KOPT-K1 (cell line): ENCODE results near the gene PTGR3.

ENCODE experiments used
- H3K27ac ChIP-seq: fragments of 200-600 bp; sonication (generic); 2 replicates; pipeline ENCODE4 v1.5.1; 2016; ENCODE audit warnings: antibody characterized with exemption, mild to moderate bottlenecking, low read depth, low read length; ENCODE audit not compliant: poor library complexity, severe bottlenecking
- H3K36me3 ChIP-seq: fragments of 200-600 bp; sonication (generic); 2 replicates; pipeline ENCODE4 v1.5.1; 2017; ENCODE audit warnings: antibody characterized with exemption, mild to moderate bottlenecking, low read length, moderate library complexity; ENCODE audit not compliant: insufficient read depth
- H3K9me3 ChIP-seq: fragments of 200-600 bp; sonication (generic); 2 replicates; pipeline ENCODE4 v1.5.1; 2017; ENCODE audit warnings: antibody characterized with exemption, low read length, mild to moderate bottlenecking; ENCODE audit not compliant: insufficient read depth, poor library complexity, severe bottlenecking

Gene PTGR3

DNA sequence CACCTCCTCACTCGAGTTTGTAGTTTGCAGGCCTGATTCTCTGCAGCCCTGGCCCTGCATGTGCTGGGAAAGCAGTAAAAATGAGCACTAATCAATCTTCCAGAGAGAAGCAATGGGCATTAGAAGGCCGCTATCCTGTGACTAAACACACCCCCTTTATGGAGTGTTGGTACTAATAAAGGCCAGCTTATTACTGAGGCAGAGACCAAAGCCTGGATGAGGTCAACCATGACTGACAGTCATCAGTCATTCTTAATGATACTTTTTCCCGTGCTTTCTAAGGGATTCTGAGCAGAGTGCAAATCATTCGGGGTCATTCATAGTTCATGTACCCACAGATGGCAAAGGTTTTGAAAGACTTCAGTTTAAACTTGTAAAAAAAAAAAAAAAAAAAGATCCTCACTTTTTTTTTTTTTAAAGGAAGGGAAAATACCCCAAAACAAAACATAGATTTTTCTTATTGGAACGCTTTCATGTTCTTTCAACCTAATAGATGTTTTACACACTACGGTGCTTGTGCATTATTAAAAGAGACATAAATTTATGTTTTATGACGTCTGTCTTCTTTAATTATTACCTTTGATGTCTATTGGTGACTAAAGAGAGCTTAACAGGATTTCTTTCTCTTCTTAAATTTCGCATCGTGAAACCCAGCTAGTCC is 14.9 kb upstream of the PTGR3 start:
- H3K9me3 ChIP-seq, result no peaks in the 10 kb centered on the region
- no peak overlapping the region for H3K27ac ChIP-seq

DNA sequence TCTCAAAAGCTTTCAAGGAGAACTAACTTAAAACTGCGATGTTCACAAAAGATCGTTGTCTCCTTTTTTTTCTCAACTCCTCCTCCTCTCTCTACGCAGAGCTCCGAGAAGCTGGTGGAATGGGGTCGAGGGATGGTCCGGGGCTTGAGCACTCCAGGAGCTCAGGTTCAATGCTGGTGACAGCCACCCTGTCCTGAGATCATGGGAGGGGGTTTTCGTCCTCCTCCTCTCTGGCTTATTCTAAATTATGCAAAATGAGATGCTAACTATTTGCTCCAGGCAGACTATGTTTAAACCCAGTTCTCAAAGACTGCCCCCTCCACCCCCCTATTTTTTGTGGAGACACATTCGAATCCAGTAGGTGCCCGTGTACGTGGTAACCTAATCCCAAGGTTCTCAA is 13.5 kb upstream of the PTGR3 start:
- H3K36me3 ChIP-seq, result no peaks in the 10 kb centered on the region
- H3K9me3 ChIP-seq, result no peaks in the 10 kb centered on the region
- no peak overlapping the region for H3K27ac ChIP-seq

More for the DNA sequence above, 14.9 kb upstream of the PTGR3 start:
- no peaks in the 10 kb centered on the region for H3K36me3 ChIP-seq

DNA sequence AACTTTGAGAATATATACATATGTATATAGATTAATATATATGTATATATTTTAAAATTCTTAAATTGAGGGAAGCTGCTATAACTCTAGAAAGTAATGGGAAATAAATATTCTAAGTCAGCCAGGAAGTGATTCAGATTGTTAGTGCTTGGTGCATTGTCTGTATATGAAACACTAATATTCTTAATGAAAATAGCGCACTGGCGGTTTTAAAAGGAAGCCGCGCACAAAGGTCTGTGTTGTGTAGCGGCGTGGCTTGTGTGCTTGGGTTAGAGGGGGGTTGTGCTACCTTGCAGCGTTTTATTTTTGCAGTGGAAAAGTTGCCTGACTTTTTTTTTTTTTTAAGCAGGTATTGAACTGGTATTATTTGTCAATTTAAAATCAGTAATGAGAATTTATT is 13.0 kb upstream of the PTGR3 start:
- H3K36me3 ChIP-seq, result no peaks in the 10 kb centered on the region
- H3K9me3 ChIP-seq, result no peaks in the 10 kb centered on the region
- no peak overlapping the region for H3K27ac ChIP-seq

DNA sequence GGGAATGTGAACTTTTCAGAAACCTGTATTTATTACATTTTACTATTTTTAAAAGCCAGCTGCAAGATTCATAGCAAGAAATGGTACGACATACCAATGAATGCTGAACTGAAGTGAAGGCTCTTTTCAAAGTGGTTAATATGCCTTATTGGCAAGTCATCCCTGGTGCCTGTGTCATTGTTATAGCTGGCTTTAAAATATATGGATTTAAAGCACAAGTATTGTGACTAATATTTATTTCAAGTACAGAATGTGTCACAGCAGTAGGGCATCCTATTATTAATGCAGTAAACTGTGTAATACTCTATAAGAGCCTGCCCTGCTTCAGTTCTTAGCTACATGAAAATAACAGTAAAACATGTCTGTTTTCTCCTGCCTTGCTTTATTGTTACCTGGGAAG is 12.5 kb upstream of the PTGR3 start:
- Histone ChIP-seq H3K36me3 (no peaks in the 10 kb centered on the region), H3K9me3 (no peaks in the 10 kb centered on the region), H3K27ac (no peak overlapping the region)

DNA sequence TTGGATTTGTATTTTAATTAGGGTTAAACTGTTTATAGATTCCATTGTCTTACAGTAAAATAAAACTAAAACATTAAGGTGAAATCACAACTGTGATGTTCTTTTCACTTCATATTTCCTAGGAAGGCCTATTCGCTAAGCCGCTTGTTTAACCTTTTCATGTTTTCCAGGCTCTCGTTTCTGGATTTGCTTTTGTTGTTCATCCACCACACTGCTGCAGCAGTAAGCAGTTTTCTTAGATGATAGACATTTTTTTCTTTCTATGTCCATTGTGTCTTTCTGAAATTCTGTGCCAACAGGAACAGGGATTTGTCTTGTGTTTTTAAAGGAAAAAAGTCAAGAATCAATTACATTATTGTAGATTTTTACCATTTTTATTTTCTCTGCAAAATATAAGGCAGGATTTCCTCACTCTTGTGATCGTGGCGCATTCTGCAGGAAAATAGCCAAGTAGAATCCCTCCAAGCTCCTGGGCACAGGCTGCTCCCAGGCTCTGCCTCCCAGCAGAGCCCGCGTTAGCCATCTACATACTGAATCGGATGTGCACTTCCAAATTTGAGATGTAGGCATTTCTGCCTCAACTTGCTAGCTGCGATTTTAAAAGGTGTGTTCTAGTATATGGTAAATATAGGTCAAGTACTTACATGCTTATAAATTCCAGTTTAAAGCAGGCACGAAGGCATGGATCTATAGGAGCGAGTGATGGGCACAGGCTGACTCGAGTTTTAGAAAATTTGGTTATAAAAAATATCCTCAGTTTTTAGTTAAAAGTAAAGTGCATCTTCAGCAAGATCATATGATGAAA is 11.8 kb upstream of the PTGR3 start:
- Histone ChIP-seq H3K27ac (no peak overlapping the region), H3K36me3 (no peaks in the 10 kb centered on the region)

DNA sequence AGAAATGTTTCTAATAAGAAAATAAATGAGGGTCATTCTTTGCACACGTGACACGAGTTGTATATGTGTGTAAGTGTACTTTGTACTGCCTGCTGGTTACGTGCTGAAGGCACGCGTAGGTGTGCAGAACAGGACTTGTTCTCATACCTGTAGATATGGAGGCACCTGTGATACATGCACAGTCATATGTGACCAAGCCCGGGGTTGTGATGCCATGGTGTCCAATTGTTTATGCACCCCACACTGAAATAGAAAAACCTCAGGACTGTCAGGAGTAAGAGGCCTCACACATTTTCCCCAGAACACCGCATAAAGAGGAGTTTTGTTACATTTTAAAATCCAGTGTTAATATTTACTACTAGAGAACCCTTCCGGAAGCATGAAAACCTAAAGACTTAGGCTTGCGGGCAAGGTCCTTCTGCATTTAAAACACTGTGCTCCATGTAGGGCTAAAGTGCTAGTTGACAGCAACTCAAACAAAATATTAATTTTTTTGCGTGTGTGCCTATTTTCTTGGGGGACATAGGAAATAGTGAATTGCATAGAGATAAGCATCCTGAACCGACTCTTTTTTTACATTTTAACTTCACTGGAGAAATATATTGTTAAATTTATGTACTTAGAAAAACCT is 10.9 kb upstream of the PTGR3 start:
- Histone ChIP-seq H3K9me3 (no peaks in the 10 kb centered on the region), H3K27ac (no peak overlapping the region), H3K36me3 (no peaks in the 10 kb centered on the region)

More for the DNA sequence above, 11.8 kb upstream of the PTGR3 start:
- H3K9me3 ChIP-seq, result no peaks in the 10 kb centered on the region

DNA sequence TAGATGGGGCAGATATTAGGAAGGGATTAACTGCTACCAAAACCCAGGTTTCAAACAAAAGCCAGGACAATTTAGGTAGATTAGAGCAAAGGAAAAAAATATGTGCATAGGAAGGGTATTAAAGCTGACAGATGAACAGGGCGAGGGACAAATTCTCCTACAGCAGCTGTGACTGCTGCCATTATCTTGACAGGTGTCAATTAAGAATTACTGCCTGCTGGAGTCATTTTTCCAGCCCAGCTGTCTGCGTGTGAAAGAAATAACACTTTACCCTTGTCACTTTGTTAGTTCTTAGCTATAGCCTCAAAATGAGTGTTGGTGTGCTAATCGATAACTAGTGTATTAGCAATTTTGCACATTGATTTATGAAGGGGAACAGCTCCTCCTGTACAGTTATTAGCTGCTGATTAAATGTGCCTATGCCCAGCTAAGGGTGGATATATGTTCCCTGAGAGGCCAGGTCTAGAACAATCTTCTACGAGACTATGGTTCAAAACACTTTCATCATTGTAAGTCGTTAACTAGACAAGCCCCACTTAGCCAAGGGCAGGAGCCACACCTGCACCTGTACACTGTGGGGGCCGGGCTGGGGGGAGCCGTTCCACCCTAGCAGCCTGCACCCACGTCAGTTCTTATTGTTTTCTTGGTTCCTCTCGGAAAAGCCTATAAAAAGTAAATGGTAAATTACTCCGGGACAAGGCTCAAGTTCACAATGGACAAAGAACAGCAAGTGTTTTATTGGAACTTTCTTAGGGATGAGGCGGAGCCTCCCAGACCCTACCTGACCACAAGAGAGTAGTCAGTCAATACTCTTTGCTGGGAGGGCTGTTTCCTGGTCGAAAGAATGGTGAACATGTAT is 9.4 kb upstream of the PTGR3 start:
- Histone ChIP-seq H3K9me3 (no peaks in the 10 kb centered on the region), H3K36me3 (no peaks in the 10 kb centered on the region), H3K27ac (no peak overlapping the region)

DNA sequence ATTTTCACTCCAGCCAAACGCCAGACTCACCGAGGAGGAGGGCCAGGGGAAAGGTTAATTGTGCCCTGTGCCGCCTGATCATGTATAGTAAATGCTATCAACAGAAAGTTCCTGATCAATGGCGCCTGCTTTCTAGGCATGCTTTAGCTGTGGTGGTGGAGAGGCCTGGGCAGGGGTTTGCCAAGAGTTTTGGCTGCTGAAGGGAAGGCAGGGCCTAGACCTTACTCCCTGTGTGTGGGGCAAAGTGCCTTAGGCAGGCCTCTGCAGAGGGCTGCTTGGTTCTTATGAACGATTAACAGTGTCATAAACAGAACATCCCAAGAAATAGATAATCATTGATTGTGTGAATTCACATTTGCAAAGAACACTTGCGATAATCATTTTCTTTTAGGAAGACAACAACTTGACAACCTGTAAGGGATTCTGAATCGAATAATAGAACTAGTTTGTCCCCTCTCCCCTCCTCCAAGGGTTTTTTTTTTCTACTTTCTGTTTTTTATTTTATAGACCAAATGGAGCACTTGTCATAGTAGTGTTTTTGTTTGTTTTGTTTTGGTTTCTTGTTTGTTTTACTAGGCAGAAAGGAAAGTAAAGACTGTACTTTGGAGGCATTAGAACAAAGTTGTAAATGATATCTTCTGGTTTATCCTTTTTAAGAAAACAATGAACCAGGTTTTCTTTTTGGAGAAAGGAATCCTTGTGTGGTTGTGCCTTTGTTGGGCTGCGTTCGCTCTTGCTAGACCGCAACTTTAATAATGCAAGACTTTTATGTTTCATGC is 8.2 kb upstream of the PTGR3 start:
- Histone ChIP-seq H3K36me3 (no peaks in the 10 kb centered on the region), H3K9me3 (no peaks in the 10 kb centered on the region), H3K27ac (peak overlapping the region; percentile 69)

DNA sequence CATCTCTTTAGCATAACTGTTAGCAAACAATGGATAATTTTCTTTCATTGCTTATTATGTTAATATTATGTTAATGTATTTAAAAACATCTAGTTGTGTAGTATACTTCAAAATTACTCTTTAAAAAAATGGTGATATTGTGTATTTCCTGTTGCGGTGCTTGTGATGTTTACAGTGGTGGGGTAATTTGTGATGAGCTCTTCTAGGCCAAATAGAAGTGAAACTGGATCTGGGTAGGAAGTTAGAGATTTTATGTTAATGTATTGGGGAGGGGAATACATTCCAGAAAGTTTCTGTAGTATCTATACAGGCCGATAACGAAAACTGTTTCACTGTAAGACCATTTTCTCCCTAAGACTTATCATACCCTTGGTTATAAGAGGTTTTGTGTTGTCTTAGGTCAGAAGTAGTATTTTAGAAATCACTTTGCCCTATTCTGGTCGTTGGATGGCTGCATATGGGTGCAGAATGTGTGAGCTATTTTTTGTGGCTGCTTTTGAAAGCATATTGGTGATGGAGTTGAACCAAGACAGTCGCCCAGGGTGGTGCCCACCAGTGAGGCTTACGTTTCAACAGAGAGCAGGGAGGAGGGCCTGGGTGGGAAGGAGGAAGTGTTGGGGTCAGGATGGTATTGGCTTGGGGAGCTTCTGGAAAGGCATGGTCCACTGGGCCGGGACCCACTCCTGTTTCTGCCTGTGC is 7.4 kb upstream of the PTGR3 start:
- no peaks in the 10 kb centered on the region for H3K9me3 ChIP-seq
- peak overlapping the region; percentile 69 for H3K27ac ChIP-seq
- no peaks in the 10 kb centered on the region for H3K36me3 ChIP-seq

DNA sequence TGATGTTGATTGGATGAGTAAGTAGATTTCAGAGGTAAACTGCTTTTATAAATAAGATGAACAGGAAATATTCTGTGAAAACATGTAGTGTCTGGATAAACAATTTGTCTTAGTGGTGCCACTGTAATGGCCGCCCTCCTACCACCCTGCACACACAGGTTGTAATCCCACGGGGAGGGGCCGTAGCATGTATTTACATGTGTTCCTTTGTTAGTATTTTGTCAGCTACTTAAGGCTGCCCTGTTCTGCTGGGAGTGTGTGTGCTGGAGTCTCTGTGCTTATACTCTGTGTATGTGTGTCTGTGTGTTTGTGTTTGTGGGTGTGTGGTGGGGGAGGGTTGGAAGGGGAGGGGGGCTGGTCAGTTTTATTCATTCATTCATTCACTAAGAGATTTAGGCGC is 6.7 kb upstream of the PTGR3 start:
- Histone ChIP-seq H3K36me3 (no peaks in the 10 kb centered on the region), H3K9me3 (no peaks in the 10 kb centered on the region), H3K27ac (peak overlapping the region; percentile 38)

DNA sequence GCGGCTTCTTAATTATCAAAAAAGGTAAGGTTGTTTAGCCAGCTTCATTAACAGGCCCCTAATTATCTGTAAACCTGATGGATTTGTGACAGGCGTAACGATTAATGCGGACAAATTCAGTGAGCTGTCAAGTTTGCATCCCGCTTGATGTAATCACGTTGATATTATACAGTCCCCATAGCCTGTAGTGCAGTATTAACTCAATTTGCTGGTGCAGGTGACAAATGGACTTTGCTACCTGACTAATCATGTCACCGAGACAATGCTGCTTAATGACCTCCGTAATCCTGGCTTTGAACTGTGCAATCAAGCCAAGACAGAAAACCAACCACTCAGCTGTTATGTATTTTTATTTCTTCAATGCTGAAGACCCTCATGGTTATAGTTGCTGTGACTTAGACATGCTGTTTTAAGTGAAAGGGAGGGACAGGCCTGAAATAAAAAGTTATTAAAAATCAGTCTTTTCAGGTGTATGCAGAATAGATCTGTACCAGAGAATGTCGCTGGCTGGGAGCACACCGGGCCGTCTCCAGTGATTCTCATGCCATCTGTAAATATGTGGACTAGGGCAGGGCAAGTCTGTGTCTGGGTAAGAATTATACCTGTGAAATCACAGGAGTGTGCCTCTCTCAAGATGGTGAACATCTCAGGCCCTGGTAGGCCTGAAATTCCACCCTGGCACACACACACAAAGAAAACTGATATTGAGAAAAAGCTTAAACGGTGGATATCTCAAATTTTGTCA is 6.0 kb upstream of the PTGR3 start:
- Histone ChIP-seq H3K9me3 (no peaks in the 10 kb centered on the region), H3K27ac (peak overlapping the region; percentile 38), H3K36me3 (no peaks in the 10 kb centered on the region)

DNA sequence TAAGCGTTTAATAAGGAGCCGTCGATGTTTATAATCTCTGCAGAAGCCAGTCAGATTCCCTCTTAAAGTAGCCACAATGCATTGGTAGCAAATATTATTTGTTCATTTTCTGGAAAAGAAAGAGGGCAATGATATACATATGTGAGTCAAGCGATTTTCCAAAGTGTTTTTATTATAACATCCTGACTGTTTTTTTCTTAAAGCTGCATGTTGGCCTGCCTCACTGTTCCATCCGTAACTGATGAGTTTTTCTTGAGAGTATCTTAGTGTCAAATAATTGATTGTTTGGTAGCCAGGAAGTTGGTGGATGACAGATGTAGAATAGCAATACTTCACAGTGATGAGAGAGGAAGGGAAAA is 5.4 kb upstream of the PTGR3 start:
- H3K9me3 ChIP-seq, result no peaks in the 10 kb centered on the region
- no peaks in the 10 kb centered on the region for H3K36me3 ChIP-seq
- no peak overlapping the region for H3K27ac ChIP-seq

DNA sequence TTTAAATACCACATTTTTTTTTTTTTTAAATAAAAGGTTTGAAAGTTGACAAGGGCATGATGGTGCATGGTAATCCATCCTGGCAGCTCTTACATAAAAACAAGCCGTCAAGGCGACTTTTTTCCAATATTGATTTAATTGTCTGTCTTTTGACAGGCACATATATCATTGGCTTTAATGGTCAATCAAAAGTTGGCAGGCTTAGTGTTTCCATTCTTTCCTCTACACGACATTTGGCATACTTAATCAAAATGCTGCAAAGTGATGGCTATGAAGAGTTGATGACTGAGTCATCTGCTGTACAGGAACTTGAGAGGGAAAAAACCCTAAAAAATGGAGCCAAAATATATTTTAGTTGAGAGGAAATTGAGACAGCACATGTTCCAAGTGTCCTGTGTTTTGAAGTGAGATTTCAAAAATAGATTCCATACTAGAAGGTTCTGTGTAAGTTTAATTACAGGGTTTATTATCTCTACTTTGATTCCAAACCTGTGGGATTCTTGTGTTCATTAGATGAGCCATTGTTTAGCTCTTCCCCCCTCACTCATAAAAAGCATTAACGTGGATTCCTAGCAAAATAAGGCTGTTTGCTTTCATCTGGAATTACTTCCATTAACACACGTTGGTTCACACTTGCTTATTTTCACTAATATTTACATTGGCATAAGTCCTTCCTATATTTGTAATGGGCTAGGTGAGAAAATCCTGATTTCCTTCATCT is 4.8 kb upstream of the PTGR3 start:
- Histone ChIP-seq H3K9me3 (no peaks in the 10 kb centered on the region), H3K27ac (no peak overlapping the region), H3K36me3 (no peaks in the 10 kb centered on the region)
